Lower leg skin (tissue), 4 donors: ENCODE results near the gene SH3RF3. TPM values are rescaled to one million over a fixed set of nuclear protein-coding genes. Genes with fewer than 3 reads are reported as not detected.

ENCODE experiments used
- DNase-seq, 2 donors: peaks; one replicate each; pipeline ENCODE4 v3.0.0-alpha.2; 2019; ENCODE audit warnings: low spot score in 2 of 2
- H3K4me3 ChIP-seq: fragments of 200-600 bp; sonication (generic); 2 replicates; pipeline ENCODE4 v1.5.1; 2017; ENCODE audit warnings: mild to moderate bottlenecking, low read depth; ENCODE audit not compliant: poor library complexity, severe bottlenecking
- POLR2A ChIP-seq, 2 donors: fragments of 450-650 bp; IDR thresholded peaks; one replicate each; pipeline ENCODE4 v1.6.1; 2016 to 2017; ENCODE audit warnings: antibody characterized with exemption in 2 of 2, mild to moderate bottlenecking in 1 of 2, moderate library complexity in 1 of 2
- WGBS, 2 donors: methylation state at CpG; one replicate each; pipeline ENCODE4 v1.1.5; 2018; 5-methylcytosine and 5-hydroxymethylcytosine counted together
- intact Hi-C: fragments of 100-400 bp; cut with DNase I; formaldehyde crosslinking; loops from one replicate; pipeline ENCODE4 v1.15.0; 2023; ENCODE audit warnings: low total_unique reads
- total RNA-seq, 4 donors: library from RNA; depleted of rRNA; stranded (reverse); fragments of >200 nt; gene quantifications; one replicate each; pipeline ENCODE4 v1.1.0, GENCODE V29; 2016
- TF ChIP-seq, protein P1 (sequence below), 3 donors: fragments of 450-650 bp; IDR thresholded peaks; one replicate each; pipeline ENCODE4 v1.5.1; 2016; ENCODE audit warnings: antibody characterized with exemption in 3 of 3, mild to moderate bottlenecking in 3 of 3, moderate library complexity in 2 of 3

The SH3RF3 gene
- total RNA-seq, 4 donors from 2014 or later = 1.9 to 7.4 (median 3.2) TPM

DNA sequence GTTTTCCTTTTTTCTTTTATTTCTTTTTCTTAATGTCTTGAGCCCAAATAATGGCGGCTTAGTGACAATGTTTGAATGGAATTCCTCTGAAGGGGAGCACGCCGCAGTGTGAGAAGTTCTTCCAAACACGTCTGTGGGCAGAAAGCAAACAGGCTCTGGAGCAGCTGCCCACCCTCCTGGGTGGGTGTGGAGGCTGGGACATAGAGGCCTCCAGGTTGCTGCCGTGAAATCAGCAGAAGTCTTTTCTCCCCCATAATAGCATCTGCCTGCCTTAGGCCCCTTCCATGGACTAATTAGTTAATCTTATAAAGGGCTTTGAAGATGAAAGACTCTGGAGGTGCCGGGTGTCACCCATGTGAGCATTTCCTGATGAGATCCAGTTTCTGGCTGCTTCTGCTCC lies 213.9 kb downstream of the SH3RF3 start:
- TF ChIP-seq POLR2A (IDR thresholded peaks at IDR 0.05) = no peak
- TF ChIP-seq, protein P1, sequence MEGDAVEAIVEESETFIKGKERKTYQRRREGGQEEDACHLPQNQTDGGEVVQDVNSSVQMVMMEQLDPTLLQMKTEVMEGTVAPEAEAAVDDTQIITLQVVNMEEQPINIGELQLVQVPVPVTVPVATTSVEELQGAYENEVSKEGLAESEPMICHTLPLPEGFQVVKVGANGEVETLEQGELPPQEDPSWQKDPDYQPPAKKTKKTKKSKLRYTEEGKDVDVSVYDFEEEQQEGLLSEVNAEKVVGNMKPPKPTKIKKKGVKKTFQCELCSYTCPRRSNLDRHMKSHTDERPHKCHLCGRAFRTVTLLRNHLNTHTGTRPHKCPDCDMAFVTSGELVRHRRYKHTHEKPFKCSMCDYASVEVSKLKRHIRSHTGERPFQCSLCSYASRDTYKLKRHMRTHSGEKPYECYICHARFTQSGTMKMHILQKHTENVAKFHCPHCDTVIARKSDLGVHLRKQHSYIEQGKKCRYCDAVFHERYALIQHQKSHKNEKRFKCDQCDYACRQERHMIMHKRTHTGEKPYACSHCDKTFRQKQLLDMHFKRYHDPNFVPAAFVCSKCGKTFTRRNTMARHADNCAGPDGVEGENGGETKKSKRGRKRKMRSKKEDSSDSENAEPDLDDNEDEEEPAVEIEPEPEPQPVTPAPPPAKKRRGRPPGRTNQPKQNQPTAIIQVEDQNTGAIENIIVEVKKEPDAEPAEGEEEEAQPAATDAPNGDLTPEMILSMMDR (IDR thresholded peaks at IDR 0.05) = no peak
- DNase-seq = peak in 1 of 2 donors; percentile 25
- intact Hi-C loops = loop anchor here (10.0 kb wide), 1 partner anchor 1148 kb away; no protein-coding TSS in a partner anchor
- WGBS, 2 donors = 90 to 99% methylated on average over 6 of the region's 6 CpGs
- H3K4me3 ChIP-seq = no peak overlapping the region

- intact Hi-C loops = loop anchor here (10.0 kb wide), 1 partner anchor 1149 kb away; no protein-coding TSS in a partner anchor
- no peak for TF ChIP-seq POLR2A (IDR thresholded peaks at IDR 0.05)
- TF ChIP-seq, protein P1 (IDR thresholded peaks at IDR 0.05) = no peak
- H3K4me3 ChIP-seq = no peak overlapping the region
- DNase-seq = peak; percentile 10 to 28
- WGBS, 2 donors = 96 to 97% methylated on average over 5 of the region's 5 CpGs
Observed at GRCh38 chr2:109343460-109343859, 214.5 kb downstream of the SH3RF3 start.

DNA sequence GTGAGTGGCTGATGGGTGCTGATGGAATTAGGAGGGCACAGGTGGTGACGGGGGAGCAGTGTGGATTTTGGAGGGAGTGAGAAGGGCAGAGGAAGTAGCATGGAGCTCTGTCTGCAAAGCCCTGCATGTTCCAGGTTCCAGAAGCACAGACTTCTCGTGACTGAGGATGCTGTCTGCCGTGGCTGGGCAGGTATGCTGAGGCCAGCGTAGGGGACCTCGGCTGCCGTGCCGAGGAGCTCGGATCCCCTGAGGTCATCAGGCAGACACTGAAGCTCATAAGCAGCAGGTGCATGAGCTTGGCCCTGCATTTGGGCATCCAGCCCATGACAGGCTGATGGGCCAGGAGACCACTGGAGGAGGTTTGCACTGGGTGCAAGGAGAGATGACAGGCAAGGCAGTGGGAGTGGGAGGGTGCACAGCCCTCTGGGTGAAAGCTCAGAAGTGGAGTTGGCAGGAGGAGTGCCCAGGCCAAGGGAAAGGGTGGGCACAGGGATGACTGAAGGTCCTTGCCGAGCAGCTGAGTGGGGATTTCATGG lies 215.3 kb downstream of the SH3RF3 start:
- DNase-seq = peak; percentile 7 to 80
- no peak overlapping the region for H3K4me3 ChIP-seq
- intact Hi-C loops = loop anchor here (10.0 kb wide), 1 partner anchor 1150 kb away; no protein-coding TSS in a partner anchor
- TF ChIP-seq, protein P1 (IDR thresholded peaks at IDR 0.05) = no peak
- TF ChIP-seq POLR2A (IDR thresholded peaks at IDR 0.05) = no peak
- 90 to 99% methylated on average over 9 of the region's 9 CpGs for WGBS, 2 donors

GRCh38 chr2:109345091-109345490 lies 216.1 kb downstream of the SH3RF3 start:
- TF ChIP-seq POLR2A (IDR thresholded peaks at IDR 0.05) = no peak
- TF ChIP-seq, protein P1 (IDR thresholded peaks at IDR 0.05) = no peak
- no peak overlapping the region for H3K4me3 ChIP-seq
- 92 to 94% methylated on average over 10 of the region's 10 CpGs for WGBS, 2 donors
- peak; percentile 10 to 75 for DNase-seq
- intact Hi-C loops = loop anchor here (10.0 kb wide), 1 partner anchor 1150 kb away; no protein-coding TSS in a partner anchor

DNA sequence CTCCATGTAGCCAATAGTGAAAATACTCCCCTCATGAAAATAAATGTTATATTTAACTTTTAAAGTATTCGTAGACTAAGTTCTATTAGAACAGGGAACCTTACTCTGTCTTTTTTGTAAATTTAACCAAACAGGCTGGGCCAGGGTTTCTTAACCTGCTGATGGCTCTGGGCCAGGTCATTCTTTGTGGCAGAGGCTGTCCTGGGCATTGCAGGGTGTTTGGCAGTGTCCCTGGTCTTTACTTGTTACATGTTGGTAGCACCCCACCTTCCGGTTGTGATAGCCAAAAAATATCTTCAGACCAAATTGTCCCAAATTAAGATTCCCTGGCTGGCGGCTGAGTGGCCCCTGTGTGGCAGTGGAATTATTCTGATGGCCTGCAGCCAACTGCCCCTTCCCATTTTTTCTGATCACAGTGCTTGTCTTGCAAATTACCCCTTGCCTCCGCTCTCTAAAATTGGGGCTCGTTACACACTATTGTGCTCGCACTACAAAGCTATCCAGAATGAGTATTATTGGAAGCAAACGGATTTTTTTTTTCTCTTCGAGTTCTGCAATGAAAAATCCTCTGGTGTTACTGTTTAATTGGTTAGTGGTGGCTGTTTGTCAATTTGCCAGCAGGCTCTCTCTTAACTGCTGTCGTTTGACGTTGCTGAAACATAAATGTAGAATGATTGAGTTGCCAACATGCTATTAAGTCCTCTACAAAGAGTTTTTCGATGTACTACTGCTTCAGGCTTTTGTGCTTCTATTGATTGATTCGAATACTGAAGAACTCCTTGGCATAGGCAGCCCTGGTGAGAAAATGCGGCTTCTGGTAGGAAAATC lies 216.9 kb downstream of the SH3RF3 start:
- no peak overlapping the region for H3K4me3 ChIP-seq
- WGBS, 2 donors = 77 to 79% methylated on average over 13 of the region's 13 CpGs
- TF ChIP-seq POLR2A (IDR thresholded peaks at IDR 0.05) = no peak
- TF ChIP-seq, protein P1 (IDR thresholded peaks at IDR 0.05) = no peak
- peak; percentile 10 to 75 for DNase-seq
- intact Hi-C loops = loop anchor here (10.0 kb wide), 1 partner anchor 1151 kb away; no protein-coding TSS in a partner anchor
